IgD-negative memory B cell (primary cell): ENCODE results near the gene NT5E. TPM values are rescaled to one million over a fixed set of nuclear protein-coding genes. Genes with fewer than 3 reads are reported as not detected.
A peak's percentile ranks its signal among the peaks of the same experiment; 100 is the strongest.

ENCODE experiments used
- H3K27ac Mint-ChIP-seq, 3 donors: one replicate each; pipeline ENCODE4 v1.8.0; 2020 to 2022; ENCODE audit warnings: mild to moderate bottlenecking in 3 of 3, mixed read lengths in 3 of 3, moderate library complexity in 1 of 3
- H3K27me3 Mint-ChIP-seq: one replicate; pipeline ENCODE4 v1.8.0; 2021; ENCODE audit warnings: mixed read lengths
- H3K36me3 Mint-ChIP-seq: one replicate; pipeline ENCODE4 v1.8.0; 2020; ENCODE audit warnings: mild to moderate bottlenecking, mixed read lengths
- H3K4me1 Mint-ChIP-seq, 3 donors: one replicate each; pipeline ENCODE4 v1.8.0; 2020 to 2022; ENCODE audit warnings: mixed read lengths in 3 of 3, mild to moderate bottlenecking in 1 of 3
- H3K4me3 Mint-ChIP-seq, 4 donors: one replicate each; pipeline ENCODE4 v1.8.0; 2020 to 2022; ENCODE audit warnings: mild to moderate bottlenecking in 4 of 4, mixed read lengths in 4 of 4, moderate library complexity in 3 of 4
- H3K9me3 Mint-ChIP-seq, 3 donors: one replicate each; pipeline ENCODE4 v1.8.0; 2020 to 2021; ENCODE audit warnings: mixed read lengths in 3 of 3, mild to moderate bottlenecking in 1 of 3
- polyA plus RNA-seq: library from polyadenylated mRNA; unstranded; fragments of 300-500 nt; fragmentation: Illumina TruSeq; gene quantifications from one replicate; pipeline ENCODE4 v1.2.3, GENCODE V29; 2021

The NT5E gene
- polyA plus RNA-seq, 1 donor from 2014 or later: 118 TPM

- peaks cover 6 to 16% (median 14%) of the 10 kb centered on the region in 3 donors for H3K4me1 Mint-ChIP-seq
- H3K36me3 Mint-ChIP-seq: peaks cover 5% of the 10 kb centered on the region
- no peaks in the 10 kb centered on the region for H3K9me3 Mint-ChIP-seq
- H3K4me3 Mint-ChIP-seq: no peak overlapping the region
- peaks cover 1% of the 10 kb centered on the region for H3K27me3 Mint-ChIP-seq
- H3K27ac Mint-ChIP-seq: no peak overlapping the region
These were observed 29.3 kb downstream of the NT5E start for GRCh38 chr6:85479208-85479607.

DNA sequence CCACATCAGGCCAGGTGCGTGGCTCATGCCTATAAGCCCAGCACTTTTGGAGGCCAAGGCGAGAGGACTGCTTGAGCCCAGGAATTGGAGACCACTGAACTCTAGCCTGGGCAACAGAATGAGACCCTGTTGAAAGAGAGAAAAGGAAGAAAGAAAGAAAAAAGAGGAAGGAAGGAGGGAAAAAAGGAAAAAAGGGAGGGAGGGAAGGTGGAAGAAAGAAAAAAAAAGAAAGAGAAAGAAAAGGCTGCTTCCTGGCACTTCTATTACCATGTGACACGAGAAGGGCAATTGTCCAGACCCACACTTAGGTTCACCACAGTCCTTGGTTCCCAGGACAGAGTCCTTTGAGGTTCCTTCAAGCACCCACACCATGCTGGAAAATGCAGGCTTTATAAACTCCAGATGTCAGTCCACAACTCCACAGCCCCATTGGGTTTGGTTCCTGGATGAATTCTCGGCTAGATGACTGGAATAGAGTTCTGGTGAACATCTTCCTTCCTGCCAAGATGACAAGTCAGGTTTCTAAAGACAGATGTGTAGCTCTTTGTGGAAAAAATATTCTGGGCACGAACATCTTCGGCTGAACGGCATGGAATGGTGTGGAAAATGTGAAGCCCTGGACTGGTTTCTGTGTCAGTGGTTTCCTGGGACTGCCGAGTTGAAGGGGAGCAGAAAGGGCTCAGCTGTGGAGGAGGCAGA, 32.5 kb downstream of the NT5E start:
- H3K36me3 Mint-ChIP-seq: peaks cover 2% of the 10 kb centered on the region
- peaks cover 6 to 16% (median 14%) of the 10 kb centered on the region in 3 donors for H3K4me1 Mint-ChIP-seq
- peak overlapping the region in 1 of 4 donors; percentile 1 for H3K4me3 Mint-ChIP-seq
- no peak overlapping the region for H3K27ac Mint-ChIP-seq
- H3K9me3 Mint-ChIP-seq: no peaks in the 10 kb centered on the region
- H3K27me3 Mint-ChIP-seq: no peaks in the 10 kb centered on the region

DNA sequence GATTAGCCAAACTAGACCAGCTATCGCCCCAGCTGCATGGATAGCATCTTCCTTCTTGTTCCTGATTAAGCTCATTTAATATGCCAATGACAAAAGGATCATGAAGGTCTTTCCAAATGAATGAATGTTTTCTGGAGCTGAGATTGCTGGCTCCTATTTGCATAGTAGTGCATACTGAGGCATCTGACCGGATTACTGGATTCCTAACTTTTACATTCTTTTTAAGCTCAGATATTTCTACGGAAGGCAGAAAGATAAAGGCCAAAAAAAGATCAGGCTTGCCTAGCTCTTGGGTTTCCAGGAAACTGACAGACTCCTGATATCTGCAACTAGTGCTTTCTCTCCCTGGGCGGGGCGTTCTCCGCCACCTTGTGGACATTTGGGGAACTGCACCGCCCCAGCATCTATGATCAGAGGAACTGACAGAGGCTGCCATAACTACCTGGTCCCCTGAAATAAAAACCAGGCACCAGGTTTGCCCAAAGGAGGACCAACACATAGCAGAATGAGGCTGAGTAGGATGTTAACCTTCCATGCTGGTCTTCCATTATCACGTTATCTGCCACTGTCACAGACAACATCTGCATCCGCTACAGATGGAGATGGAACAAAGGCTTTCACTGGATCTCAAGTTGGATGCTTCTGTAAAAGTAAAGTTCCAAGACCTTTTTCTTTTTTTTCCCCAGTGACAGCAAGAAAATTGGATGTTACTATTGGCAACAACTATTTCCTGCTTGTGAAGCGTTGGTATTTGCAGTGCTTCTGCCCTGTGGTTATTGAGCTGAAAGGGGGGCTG, 33.2 kb downstream of the NT5E start:
- H3K9me3 Mint-ChIP-seq: no peaks in the 10 kb centered on the region

GRCh38 chr6:85483846-85484245, 34.0 kb downstream of the NT5E start:
- H3K27ac Mint-ChIP-seq: no peak overlapping the region
- peaks cover 6 to 14% (median 14%) of the 10 kb centered on the region in 3 donors for H3K4me1 Mint-ChIP-seq
- H3K36me3 Mint-ChIP-seq: peaks cover 2% of the 10 kb centered on the region
- no peaks in the 10 kb centered on the region for H3K9me3 Mint-ChIP-seq
- H3K27me3 Mint-ChIP-seq: no peaks in the 10 kb centered on the region
- H3K4me3 Mint-ChIP-seq: no peak overlapping the region

More for the DNA sequence above, 33.2 kb downstream of the NT5E start:
- H3K4me1 Mint-ChIP-seq: peaks cover 6 to 14% (median 14%) of the 10 kb centered on the region in 3 donors
- peaks cover 2% of the 10 kb centered on the region for H3K36me3 Mint-ChIP-seq
- H3K4me3 Mint-ChIP-seq: peak overlapping the region in 1 of 4 donors; percentile 1
- no peak overlapping the region for H3K27ac Mint-ChIP-seq
- no peaks in the 10 kb centered on the region for H3K27me3 Mint-ChIP-seq

- Mint-ChIP-seq H3K27me3 (no peaks in the 10 kb centered on the region), H3K36me3 (peaks cover 2% of the 10 kb centered on the region), H3K9me3 (no peaks in the 10 kb centered on the region), H3K27ac (no peak overlapping the region), H3K4me1 (peaks cover 6 to 14% (median 14%) of the 10 kb centered on the region in 3 donors), H3K4me3 (no peak overlapping the region)
These were observed 35.1 kb downstream of the NT5E start for GRCh38 chr6:85484948-85485347.

- Mint-ChIP-seq H3K4me3 (no peak overlapping the region), H3K27me3 (no peaks in the 10 kb centered on the region), H3K36me3 (peaks cover 12% of the 10 kb centered on the region), H3K9me3 (no peaks in the 10 kb centered on the region), H3K4me1 (no peaks in the 10 kb centered on the region), H3K27ac (no peak overlapping the region)
These were observed 40.8 kb downstream of the NT5E start for GRCh38 chr6:85490516-85491248.

- H3K27me3 Mint-ChIP-seq: no peaks in the 10 kb centered on the region
- peaks cover 19% of the 10 kb centered on the region for H3K36me3 Mint-ChIP-seq
- no peak overlapping the region for H3K4me3 Mint-ChIP-seq
- H3K27ac Mint-ChIP-seq: no peak overlapping the region
- peaks cover 2 to 16% (median 4%) of the 10 kb centered on the region in 3 donors for H3K9me3 Mint-ChIP-seq
- H3K4me1 Mint-ChIP-seq: peaks cover 0 to 2% (median 0%) of the 10 kb centered on the region in 3 donors
These were observed 43.5 kb downstream of the NT5E start for GRCh38 chr6:85493389-85493788.

- H3K36me3 Mint-ChIP-seq: peaks cover 19% of the 10 kb centered on the region
- H3K27me3 Mint-ChIP-seq: no peaks in the 10 kb centered on the region
- H3K9me3 Mint-ChIP-seq: peaks cover 2 to 16% (median 4%) of the 10 kb centered on the region in 3 donors
- H3K4me3 Mint-ChIP-seq: no peak overlapping the region
- no peak overlapping the region for H3K27ac Mint-ChIP-seq
- peaks cover 0 to 3% (median 2%) of the 10 kb centered on the region in 3 donors for H3K4me1 Mint-ChIP-seq
These were observed 45.0 kb downstream of the NT5E start for GRCh38 chr6:85494547-85495536.

- no peak overlapping the region for H3K27ac Mint-ChIP-seq
- H3K4me3 Mint-ChIP-seq: no peak overlapping the region
- H3K9me3 Mint-ChIP-seq: peaks cover 2 to 16% (median 4%) of the 10 kb centered on the region in 3 donors
- no peaks in the 10 kb centered on the region for H3K27me3 Mint-ChIP-seq
- H3K36me3 Mint-ChIP-seq: peaks cover 17% of the 10 kb centered on the region
- H3K4me1 Mint-ChIP-seq: peaks cover 0 to 3% (median 2%) of the 10 kb centered on the region in 3 donors
These were observed 46.2 kb downstream of the NT5E start for GRCh38 chr6:85496009-85496579.

GRCh38 chr6:85496856-85497255, 47.0 kb downstream of the NT5E start:
- no peaks in the 10 kb centered on the region for H3K27me3 Mint-ChIP-seq
- peaks cover 2 to 16% (median 4%) of the 10 kb centered on the region in 3 donors for H3K9me3 Mint-ChIP-seq
- H3K4me3 Mint-ChIP-seq: no peak overlapping the region
- peaks cover 17% of the 10 kb centered on the region for H3K36me3 Mint-ChIP-seq
- peaks cover 0 to 3% (median 2%) of the 10 kb centered on the region in 3 donors for H3K4me1 Mint-ChIP-seq
- no peak overlapping the region for H3K27ac Mint-ChIP-seq

DNA sequence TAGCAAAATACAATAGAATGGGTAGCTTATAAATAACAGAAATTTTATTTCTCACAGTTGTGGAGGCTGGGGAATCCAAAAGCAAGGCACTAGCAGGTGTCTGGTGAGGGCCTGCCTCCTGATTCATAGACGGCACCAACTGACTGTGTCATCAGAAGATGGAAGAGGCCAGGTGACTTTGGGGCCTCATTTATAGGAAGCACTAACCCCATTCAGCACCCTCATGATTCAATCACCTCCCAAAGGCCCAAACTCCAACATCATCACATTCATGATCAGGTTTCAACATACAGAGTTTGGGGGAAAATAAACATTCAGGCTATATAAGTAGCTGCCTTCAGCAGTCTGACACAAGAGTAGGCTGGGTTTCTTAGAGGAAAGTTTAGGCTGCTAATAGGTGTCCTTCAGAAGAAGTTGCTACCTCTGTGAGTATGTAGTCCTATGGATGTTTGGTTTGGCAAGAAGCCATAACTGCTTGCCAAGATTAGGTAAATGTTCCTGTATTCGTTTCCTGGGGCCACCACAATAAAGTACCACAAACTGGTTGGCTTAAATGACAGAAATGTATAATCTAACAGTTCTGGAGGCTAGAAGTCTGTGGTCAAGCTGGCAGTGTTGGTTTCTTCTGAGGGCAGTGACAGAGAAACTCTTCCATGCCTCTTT, 48.8 kb downstream of the NT5E start:
- Mint-ChIP-seq H3K4me1 (peaks cover 0 to 3% (median 2%) of the 10 kb centered on the region in 3 donors), H3K9me3 (peaks cover 2 to 16% (median 4%) of the 10 kb centered on the region in 3 donors), H3K27me3 (no peaks in the 10 kb centered on the region), H3K36me3 (peaks cover 19% of the 10 kb centered on the region), H3K4me3 (no peak overlapping the region), H3K27ac (no peak overlapping the region)

- no peak overlapping the region for H3K4me3 Mint-ChIP-seq
- H3K36me3 Mint-ChIP-seq: peaks cover 17% of the 10 kb centered on the region
- peak overlapping the region in 1 of 3 donors; percentile 45 for H3K27ac Mint-ChIP-seq
- no peaks in the 10 kb centered on the region for H3K27me3 Mint-ChIP-seq
- no peaks in the 10 kb centered on the region for H3K4me1 Mint-ChIP-seq
- no peaks in the 10 kb centered on the region for H3K9me3 Mint-ChIP-seq
These were observed 56.7 kb downstream of the NT5E start for GRCh38 chr6:85506441-85507093.

- Mint-ChIP-seq H3K9me3 (no peaks in the 10 kb centered on the region), H3K36me3 (peaks cover 16% of the 10 kb centered on the region), H3K4me1 (peaks cover 0 to 1% (median 0%) of the 10 kb centered on the region in 3 donors), H3K27ac (no peak overlapping the region), H3K4me3 (no peak overlapping the region), H3K27me3 (no peaks in the 10 kb centered on the region)
These were observed 66.3 kb downstream of the NT5E start for GRCh38 chr6:85516168-85516567.
